GM12878 (cell line): ENCODE results near the gene ABHD8. TPM values are rescaled to one million over a fixed set of nuclear protein-coding genes. Genes with fewer than 3 reads are reported as not detected.

Experiments
- BHLHE40 ChIP-seq, 2 experiments: fragments of 450-650 bp in 1 of 2; IDR thresholded peaks; 2 replicates each; pipeline ENCODE4 v1.6.1; 2011 to 2017; ENCODE audit warnings: low read depth in 2 of 2, borderline replicate concordance in 1 of 2, improper control_type of control experiment in 1 of 2, low read length in 1 of 2, mild to moderate bottlenecking in 1 of 2
- CEBPZ ChIP-seq: fragments of 150-350 bp; IDR thresholded peaks from 2 replicates; pipeline ENCODE4 v1.6.1; 2016; ENCODE audit warnings: low read depth, low read length
- CUX1 ChIP-seq: IDR thresholded peaks from 2 replicates; pipeline ENCODE4 v1.6.1; 2012; ENCODE audit warnings: improper control_type of control experiment, low read depth, low read length; ENCODE audit not compliant: insufficient replicate concordance
- ESRRA ChIP-seq: IDR thresholded peaks from 2 replicates; pipeline ENCODE4 v1.6.1; 2012; ENCODE audit warnings: mild to moderate bottlenecking, low read length, improper control_type of control experiment
- IKZF2 ChIP-seq, 2 experiments: fragments of 450-650 bp; IDR thresholded peaks; 2 replicates each; pipeline ENCODE4 v1.6.1; 2017; ENCODE audit warnings: mild to moderate bottlenecking in 2 of 2, moderate library complexity in 2 of 2
- MEF2A ChIP-seq: IDR thresholded peaks from 2 replicates; pipeline ENCODE4 v1.6.1; 2011; ENCODE audit warnings: low read depth, mild to moderate bottlenecking, low read length, moderate library complexity; ENCODE audit not compliant: insufficient read depth
- MYC ChIP-seq: IDR thresholded peaks from 2 replicates; pipeline ENCODE4 v1.6.1; 2011; ENCODE audit warnings: mild to moderate bottlenecking, low read length, moderate library complexity, inconsistent platforms; ENCODE audit not compliant: insufficient read depth, insufficient replicate concordance, insufficient read length, severe bottlenecking
- RB1 ChIP-seq: fragments of 450-650 bp; formaldehyde crosslinking; IDR thresholded peaks from 2 replicates; pipeline ENCODE4 v1.6.1; 2017; ENCODE audit warnings: mild to moderate bottlenecking, borderline replicate concordance
- RCOR1 ChIP-seq: conservative IDR thresholded peaks from 2 replicates; pipeline ENCODE4 v1.6.1; 2012; ENCODE audit warnings: low read depth, low read length, improper control_type of control experiment
- SPI1 ChIP-seq: IDR thresholded peaks from 2 replicates; pipeline ENCODE4 v1.6.1; 2011; ENCODE audit warnings: low read depth, mild to moderate bottlenecking, low read length, moderate library complexity, borderline replicate concordance; ENCODE audit not compliant: insufficient read depth
- TARDBP ChIP-seq: IDR thresholded peaks from 2 replicates; pipeline ENCODE4 v1.6.1; 2016; ENCODE audit warnings: borderline replicate concordance
- TCF12 ChIP-seq: IDR thresholded peaks from 2 replicates; pipeline ENCODE4 v1.6.1; 2011; ENCODE audit warnings: low read depth, mild to moderate bottlenecking, low read length
- YBX1 ChIP-seq: fragments of 450-650 bp; IDR thresholded peaks from 2 replicates; pipeline ENCODE4 v1.6.1; 2016; ENCODE audit warnings: antibody characterized with exemption
- polyA plus RNA-seq, 11 experiments: library from polyadenylated mRNA; depleted of rRNA in 4 of 11; unstranded in 6 of 11; stranded (reverse) in 5 of 11; fragments of >200 nt; fragmentation: Nextera tagmentation in 4 of 11; fragmentation: Illumina TruSeq in 1 of 11; extraction: Ambion mirVana in 4 of 11; extraction: Trizol in 1 of 11; gene quantifications; 1 replicate in 1 of 11; 2 replicates in 10 of 11; pipeline versions ENCODE4 v1.2.1 to v1.2.3, GENCODE V29; 2011 to 2016; ENCODE audit warnings: inconsistent platforms in 2 of 11, missing spikeins in 2 of 11, low read depth in 1 of 11
- total RNA-seq, 4 experiments: library from RNA; depleted of rRNA in 3 of 4; stranded (reverse); fragments of >200 nt in 3 of 4; fragmentation: Illumina TruSeq in 1 of 4; extraction: Trizol in 1 of 4; gene quantifications; 2 replicates each; pipeline versions ENCODE4 v1.2.1 to v1.2.3, GENCODE V29; 2013 to 2021
- TF ChIP-seq, protein P1 (sequence below), 3 experiments: IDR thresholded peaks in 2 of 3; conservative IDR thresholded peaks in 1 of 3; 2 replicates each; pipeline ENCODE4 v1.5.1; 2011; ENCODE audit warnings: low read depth in 3 of 3, low read length in 3 of 3, mild to moderate bottlenecking in 3 of 3, control low read depth in 2 of 3, moderate library complexity in 2 of 3, inconsistent platforms in 1 of 3, mixed read lengths in 1 of 3; ENCODE audit not compliant: control insufficient read depth in 2 of 3, insufficient read depth in 1 of 3; ENCODE audit errors: extremely low read depth in 1 of 3

The ABHD8 gene
- total and polyA plus RNA-seq, 10 of the 15 experiments (the other 5 are each of a cell fraction or from before 2014, with no cell fraction given), result 0.03 to 12.5 (median 6.0) TPM

- TF ChIP-seq CUX1, result no peak
- TF ChIP-seq ESRRA, result no peak
- TF ChIP-seq RB1, result peak; percentile 90; the same call in 1 of the 2 replicates
- peak in 1 of 2 experiments; percentile 49; a peak in 2 of 4 replicates for TF ChIP-seq BHLHE40 (IDR thresholded peaks at IDR 0.05; ENCODE audit: borderline replicate concordance in 1 of 2, low read depth in 2 of 2, low read length in 1 of 2)
- TF ChIP-seq, protein P1, sequence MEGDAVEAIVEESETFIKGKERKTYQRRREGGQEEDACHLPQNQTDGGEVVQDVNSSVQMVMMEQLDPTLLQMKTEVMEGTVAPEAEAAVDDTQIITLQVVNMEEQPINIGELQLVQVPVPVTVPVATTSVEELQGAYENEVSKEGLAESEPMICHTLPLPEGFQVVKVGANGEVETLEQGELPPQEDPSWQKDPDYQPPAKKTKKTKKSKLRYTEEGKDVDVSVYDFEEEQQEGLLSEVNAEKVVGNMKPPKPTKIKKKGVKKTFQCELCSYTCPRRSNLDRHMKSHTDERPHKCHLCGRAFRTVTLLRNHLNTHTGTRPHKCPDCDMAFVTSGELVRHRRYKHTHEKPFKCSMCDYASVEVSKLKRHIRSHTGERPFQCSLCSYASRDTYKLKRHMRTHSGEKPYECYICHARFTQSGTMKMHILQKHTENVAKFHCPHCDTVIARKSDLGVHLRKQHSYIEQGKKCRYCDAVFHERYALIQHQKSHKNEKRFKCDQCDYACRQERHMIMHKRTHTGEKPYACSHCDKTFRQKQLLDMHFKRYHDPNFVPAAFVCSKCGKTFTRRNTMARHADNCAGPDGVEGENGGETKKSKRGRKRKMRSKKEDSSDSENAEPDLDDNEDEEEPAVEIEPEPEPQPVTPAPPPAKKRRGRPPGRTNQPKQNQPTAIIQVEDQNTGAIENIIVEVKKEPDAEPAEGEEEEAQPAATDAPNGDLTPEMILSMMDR (IDR thresholded peaks at IDR 0.05 in 2 of 3, conservative IDR thresholded peaks at IDR 0.05 in 1 of 3; ENCODE audit: control insufficient read depth in 2 of 3, extremely low read depth in 1 of 3, insufficient read depth in 1 of 3, low read depth in 3 of 3, low read length in 3 of 3), result peak; percentile 90 to 96 (median 94); a peak in 5 of 6 replicates
- peak; percentile 22 to 32; a peak in 3 of 4 replicates for TF ChIP-seq IKZF2 (IDR thresholded peaks at IDR 0.05)
- TF ChIP-seq TCF12, result 0 out of 2 replicates have a peak, but pooled peaks have one; percentile 10
- no peak for TF ChIP-seq TARDBP
- TF ChIP-seq MEF2A, result no peak
- TF ChIP-seq SPI1, result no peak
- TF ChIP-seq YBX1, result no peak
- TF ChIP-seq RCOR1, result no peak
- TF ChIP-seq MYC, result no peak
- no peak for TF ChIP-seq CEBPZ
These were observed 20.6 kb downstream of the ABHD8 start (continued) for GRCh38 chr19:17282488-17283125.
